Upper lobe of left lung (tissue), 4 donors: ENCODE measurements around the gene MITF.

Experiments used
- POLR2A ChIP-seq, 4 donors: fragments of 450-650 bp; IDR thresholded peaks; one replicate each; pipeline ENCODE4 v1.5.1; 2016 to 2017; ENCODE audit warnings: antibody characterized with exemption in 4 of 4, mild to moderate bottlenecking in 2 of 4
- TF ChIP-seq, protein P1 (sequence below), 6 experiments: fragments of 450-650 bp in 4 of 6; fragments of 200-600 bp in 2 of 6; sonication (generic) in 2 of 6; IDR thresholded peaks; one replicate each; pipeline ENCODE4 v1.5.1; 2016 to 2019; ENCODE audit warnings: antibody characterized with exemption in 6 of 6

DNA sequence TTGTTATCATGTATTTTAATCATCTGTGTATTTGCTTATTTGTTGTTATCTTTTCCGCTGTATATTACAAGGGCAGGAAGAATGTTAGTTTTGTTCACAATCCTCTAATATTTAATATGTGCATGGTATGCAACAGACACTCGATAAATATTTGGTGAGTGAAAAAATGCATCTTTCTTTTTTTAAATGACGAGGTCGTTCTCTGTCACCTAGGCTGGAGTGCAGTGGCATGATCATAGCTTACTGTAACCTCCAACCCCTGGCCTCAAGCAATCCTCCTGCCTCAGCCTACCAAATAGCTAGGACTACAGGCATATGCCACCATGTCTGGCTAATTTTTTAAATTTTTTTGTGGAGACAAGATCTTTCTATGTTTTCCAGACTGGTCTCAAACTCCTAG lies 66.2 kb downstream of the MITF start:
- TF ChIP-seq, protein P1, sequence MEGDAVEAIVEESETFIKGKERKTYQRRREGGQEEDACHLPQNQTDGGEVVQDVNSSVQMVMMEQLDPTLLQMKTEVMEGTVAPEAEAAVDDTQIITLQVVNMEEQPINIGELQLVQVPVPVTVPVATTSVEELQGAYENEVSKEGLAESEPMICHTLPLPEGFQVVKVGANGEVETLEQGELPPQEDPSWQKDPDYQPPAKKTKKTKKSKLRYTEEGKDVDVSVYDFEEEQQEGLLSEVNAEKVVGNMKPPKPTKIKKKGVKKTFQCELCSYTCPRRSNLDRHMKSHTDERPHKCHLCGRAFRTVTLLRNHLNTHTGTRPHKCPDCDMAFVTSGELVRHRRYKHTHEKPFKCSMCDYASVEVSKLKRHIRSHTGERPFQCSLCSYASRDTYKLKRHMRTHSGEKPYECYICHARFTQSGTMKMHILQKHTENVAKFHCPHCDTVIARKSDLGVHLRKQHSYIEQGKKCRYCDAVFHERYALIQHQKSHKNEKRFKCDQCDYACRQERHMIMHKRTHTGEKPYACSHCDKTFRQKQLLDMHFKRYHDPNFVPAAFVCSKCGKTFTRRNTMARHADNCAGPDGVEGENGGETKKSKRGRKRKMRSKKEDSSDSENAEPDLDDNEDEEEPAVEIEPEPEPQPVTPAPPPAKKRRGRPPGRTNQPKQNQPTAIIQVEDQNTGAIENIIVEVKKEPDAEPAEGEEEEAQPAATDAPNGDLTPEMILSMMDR (IDR thresholded peaks at IDR 0.05) = no peak
- TF ChIP-seq POLR2A (IDR thresholded peaks at IDR 0.05) = no peak
